Omental fat pad (tissue), 4 donors: Measurements from ENCODE around the gene AGPAT3. TPM values are rescaled to one million over a fixed set of nuclear protein-coding genes. Genes with fewer than 3 reads are reported as not detected.

Experiments used
- ATAC-seq: fragments of 150-250 bp; one replicate; pipeline ENCODE4 v1.9.1; 2016; ENCODE audit warnings: mild to moderate bottlenecking, moderate library complexity; ENCODE audit not compliant: low FRiP score
- DNase-seq: peaks from one replicate; pipeline ENCODE4 v3.0.0-alpha.2; 2019; ENCODE audit warnings: low spot score
- CTCF ChIP-seq, 3 donors: fragments of 450-650 bp; IDR thresholded peaks; one replicate each; pipeline ENCODE4 v1.5.1; 2016 to 2017; ENCODE audit warnings: antibody characterized with exemption in 3 of 3, mild to moderate bottlenecking in 3 of 3, moderate library complexity in 2 of 3
- total RNA-seq, 4 donors: library from RNA; depleted of rRNA; stranded (reverse); fragments of >200 nt; gene quantifications; one replicate each; pipeline ENCODE4 v1.1.0, GENCODE V29; 2016

AGPAT3 gene
- total RNA-seq, 4 donors from 2014 or later, result 29.7 to 47.0 (median 43.3) TPM

- DNase-seq, result no peak
- no peak for ATAC-seq
- TF ChIP-seq CTCF (IDR thresholded peaks at IDR 0.05), result no peak
Observed at GRCh38 chr21:43848771-43849170, 16.3 kb upstream of the AGPAT3 start.

- no peak for ATAC-seq
Observed at GRCh38 chr21:43849532-43850299, 15.3 kb upstream of the AGPAT3 start.

GRCh38 chr21:43850728-43851295 lies 14.2 kb upstream of the AGPAT3 start:
- ATAC-seq (no peak), DNase-seq (no peak)
- TF ChIP-seq CTCF (IDR thresholded peaks at IDR 0.05), result no peak

More at GRCh38 chr21:43849532-43850299, 15.3 kb upstream of the AGPAT3 start:
- TF ChIP-seq CTCF (IDR thresholded peaks at IDR 0.05), result no peak
- no peak for DNase-seq

GRCh38 chr21:43851593-43851992 lies 13.4 kb upstream of the AGPAT3 start:
- no peak for DNase-seq
- TF ChIP-seq CTCF (IDR thresholded peaks at IDR 0.05), result no peak
- ATAC-seq, result no peak

GRCh38 chr21:43853851-43854772 lies 10.9 kb upstream of the AGPAT3 start:
- TF ChIP-seq CTCF (IDR thresholded peaks at IDR 0.05), result no peak
- DNase-seq, result no peak
- ATAC-seq, result no peak

- ATAC-seq (no peak), DNase-seq (no peak)
- TF ChIP-seq CTCF (IDR thresholded peaks at IDR 0.05), result no peak
Observed at GRCh38 chr21:43854773-43855633, 10.0 kb upstream of the AGPAT3 start.
